Kidney tubule cell (primary cell): ENCODE data around the gene NAT9.
A peak's percentile ranks its signal among the peaks of the same experiment; 100 is the strongest.

Experiments
- DNase-seq: peaks from one replicate; pipeline ENCODE4 v3.0.0-alpha.2; 2018; ENCODE audit warnings: low spot score

Gene NAT9

DNA sequence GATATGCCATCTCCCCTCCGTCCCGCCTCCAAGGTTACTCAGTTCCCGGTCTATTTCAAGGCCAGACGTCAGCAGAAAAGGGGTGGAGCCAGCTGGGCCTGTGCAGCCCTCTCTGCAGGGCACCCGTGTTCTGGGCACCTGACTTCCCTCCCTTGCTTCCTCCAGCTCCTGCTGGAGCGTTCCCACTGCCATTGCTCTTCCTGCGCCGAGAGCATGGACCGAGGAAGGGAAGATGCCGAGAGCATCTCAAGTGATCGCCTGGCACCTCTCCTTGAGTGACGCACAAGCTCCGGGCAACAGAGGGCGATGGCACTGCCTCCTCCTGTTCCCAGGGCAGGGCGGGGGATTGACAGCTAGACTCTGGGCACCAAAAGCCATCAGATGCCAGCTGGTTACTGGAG is 29.4 kb upstream of the NAT9 start:
- DNase-seq, result no peak

DNA sequence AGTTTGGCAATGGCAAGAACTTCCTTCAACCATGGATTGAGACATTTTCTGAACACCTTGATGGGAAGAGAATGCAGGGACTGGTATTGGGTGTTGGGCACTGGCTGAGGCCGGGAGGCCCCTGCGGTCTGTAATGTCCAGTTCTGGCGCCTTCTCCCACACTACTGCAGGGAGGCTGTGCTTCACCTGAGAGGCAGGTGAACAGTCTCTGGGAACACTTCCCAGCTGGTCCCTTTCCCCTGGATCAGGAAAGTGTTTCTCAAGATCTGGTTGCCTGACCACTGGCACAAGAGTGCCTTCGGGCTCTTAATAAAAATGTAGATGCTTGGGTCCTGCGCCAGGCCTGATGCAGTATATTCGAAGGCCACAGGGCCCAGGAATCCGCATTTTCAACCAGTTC is 28.5 kb upstream of the NAT9 start:
- no peak for DNase-seq

GRCh38 chr17:74803971-74804370 is 27.8 kb upstream of the NAT9 start:
- DNase-seq, result no peak

- no peak for DNase-seq
These were observed 27.3 kb upstream of the NAT9 start for GRCh38 chr17:74803388-74803930.

DNA sequence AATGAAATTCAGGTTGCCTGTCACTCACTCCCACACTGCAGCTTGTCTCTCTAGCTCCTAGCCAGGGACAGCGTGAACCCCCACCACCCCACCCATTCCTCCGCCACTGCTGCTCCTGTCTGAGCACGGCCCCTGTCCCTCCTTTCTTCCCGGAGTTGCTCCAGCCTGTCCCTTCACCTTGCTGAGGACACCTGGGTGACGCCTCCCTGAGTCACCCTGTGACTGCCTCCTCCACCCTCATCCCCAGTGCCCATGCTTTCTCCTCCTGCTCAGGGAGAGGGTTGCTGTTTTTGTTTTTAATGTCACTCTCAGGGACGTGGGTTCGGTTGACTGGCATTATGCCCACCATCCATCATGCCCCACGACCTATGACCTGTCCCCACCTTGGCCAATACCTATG is 25.8 kb upstream of the NAT9 start:
- DNase-seq, result no peak

DNA sequence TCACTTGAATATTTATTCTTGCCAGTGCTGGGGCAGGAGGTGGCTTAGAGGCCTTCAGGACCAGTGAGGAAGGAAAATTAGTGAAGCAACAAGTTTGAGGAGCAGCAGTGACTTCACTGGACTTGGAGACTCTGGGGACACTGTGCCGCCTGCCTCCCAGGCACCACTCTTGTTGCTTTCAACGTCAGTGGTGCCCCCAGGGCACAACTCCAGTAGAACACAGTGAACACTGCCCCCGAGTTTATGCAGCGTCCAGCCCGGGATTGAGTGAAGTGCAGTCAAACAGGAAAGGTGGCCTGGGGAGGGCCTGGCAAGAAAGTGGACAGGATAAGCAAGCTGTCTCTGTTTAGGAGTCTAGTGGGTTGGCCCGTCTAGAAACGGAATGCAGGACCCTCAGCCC is 24.4 kb upstream of the NAT9 start:
- no peak for DNase-seq

DNA sequence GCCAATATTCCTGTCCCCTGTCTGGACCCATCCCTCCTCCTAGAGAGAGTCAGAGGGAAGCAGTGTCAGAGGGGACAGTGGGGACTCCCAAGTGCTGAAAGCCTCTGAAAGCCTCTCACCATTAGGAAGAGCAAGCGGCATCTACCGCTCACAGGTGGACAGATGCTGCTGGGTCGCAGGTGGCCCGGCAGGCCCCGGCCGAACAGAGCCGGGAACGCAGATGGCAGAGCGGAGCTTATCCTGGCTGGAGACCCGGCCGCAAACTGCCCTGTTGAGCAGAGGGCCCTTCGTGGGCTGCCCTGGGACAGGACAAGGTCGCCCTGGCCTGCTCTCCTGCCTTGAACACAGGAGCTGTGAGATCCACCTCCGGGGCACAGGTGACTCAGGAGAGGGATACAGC is 23.0 kb upstream of the NAT9 start:
- no peak for DNase-seq

GRCh38 chr17:74798239-74798707 is 22.1 kb upstream of the NAT9 start:
- DNase-seq, result peak; percentile 83

DNA sequence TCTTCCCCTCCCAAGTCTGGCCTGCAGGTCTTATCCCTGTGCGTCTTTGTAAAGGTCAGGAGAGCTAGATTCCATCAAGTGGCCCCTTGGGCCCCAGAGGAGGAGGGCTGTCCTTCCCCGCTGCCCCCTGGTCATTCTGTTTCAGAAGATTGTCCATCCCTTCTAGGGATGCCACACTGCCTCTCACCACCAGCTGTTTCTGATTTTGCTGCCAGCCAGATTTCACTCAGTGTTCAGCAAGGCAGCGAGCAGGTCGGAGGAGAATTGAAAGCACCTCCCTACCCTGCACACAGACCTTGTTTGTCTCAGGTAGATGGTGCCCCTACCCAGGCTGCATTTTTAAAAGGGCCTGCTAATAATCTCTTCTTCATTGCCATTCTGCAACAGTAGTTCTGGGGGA is 21.7 kb upstream of the NAT9 start:
- no peak for DNase-seq

- no peak for DNase-seq
These were observed 20.7 kb upstream of the NAT9 start for GRCh38 chr17:74796866-74797265.

DNA sequence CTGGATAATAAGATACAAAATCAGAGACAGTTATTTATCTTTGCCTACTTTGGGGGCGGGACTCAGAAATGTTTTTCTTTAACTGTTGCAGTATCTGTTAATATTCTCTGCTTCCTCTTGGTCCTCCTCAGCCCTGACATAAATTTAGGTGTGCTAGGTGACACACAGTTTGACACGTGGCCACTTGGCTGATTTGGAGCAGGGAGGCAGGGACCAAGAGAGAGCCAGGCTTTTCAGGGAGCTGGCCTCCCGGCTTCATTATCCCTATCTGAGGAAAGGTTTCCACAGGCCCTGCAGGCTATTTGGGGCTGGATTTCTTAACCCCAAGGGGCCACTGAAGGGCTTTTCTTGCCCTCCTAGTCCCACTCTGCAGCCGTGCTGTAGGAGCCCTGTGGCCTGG is 20.1 kb upstream of the NAT9 start:
- no peak for DNase-seq

DNA sequence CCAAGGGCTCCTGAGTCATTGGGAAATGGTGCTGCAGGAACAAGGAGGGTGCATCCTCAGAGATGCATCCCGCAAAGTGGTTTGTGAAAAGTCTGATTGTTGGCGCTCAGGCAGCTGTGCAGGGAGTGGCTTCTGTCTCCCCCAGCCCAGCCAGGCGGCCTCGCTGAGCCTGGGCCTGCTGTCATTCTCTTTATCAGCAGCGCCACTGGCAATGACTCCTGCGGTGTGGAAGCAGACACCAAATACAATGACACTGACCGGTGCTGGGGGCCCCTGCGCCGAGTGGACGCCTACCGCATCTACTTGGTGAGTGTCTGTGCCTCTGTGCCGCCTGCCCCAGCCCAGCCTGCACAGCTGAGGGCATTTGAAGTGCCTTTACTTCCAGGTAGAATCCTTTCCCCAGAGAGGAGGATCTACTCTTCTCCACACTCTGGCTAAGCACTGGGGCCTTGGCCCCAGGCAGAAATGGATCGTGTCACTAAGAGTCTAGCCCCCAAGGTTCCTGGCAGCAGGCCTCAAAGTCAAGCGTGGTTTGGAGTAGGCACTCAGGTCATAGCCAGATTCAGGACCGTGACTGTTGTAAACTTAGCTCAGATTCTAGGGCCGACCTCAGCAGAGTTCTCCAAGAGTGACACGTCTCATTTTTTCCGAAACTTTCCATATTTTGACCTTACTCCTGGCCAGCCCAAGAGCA is 19.3 kb upstream of the NAT9 start:
- DNase-seq, result no peak

GRCh38 chr17:74792586-74793105 is 16.5 kb upstream of the NAT9 start:
- DNase-seq, result no peak

- no peak for DNase-seq
These were observed 14.3 kb upstream of the NAT9 start for GRCh38 chr17:74790161-74791058.

- no peak for DNase-seq
These were observed 10.4 kb upstream of the NAT9 start for GRCh38 chr17:74786431-74787055.

DNA sequence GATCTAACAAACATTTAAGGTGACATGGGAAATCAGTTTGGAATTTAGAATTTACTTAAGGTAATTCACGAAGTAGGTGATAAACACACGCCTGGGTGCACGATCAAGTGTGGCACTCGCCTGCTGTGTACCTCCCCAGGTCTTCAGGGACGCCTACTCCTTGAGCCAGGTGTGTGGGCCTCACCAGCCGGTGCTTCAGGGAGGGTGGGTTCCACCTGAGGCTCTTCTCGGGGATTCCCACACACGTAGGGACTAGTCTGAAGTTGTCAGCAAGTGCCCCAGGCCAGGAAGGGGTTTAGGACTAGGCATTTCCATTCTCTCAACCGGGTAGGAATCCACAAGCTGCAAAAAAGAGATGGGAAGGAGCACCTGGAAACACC is 9.8 kb upstream of the NAT9 start:
- no peak for DNase-seq

DNA sequence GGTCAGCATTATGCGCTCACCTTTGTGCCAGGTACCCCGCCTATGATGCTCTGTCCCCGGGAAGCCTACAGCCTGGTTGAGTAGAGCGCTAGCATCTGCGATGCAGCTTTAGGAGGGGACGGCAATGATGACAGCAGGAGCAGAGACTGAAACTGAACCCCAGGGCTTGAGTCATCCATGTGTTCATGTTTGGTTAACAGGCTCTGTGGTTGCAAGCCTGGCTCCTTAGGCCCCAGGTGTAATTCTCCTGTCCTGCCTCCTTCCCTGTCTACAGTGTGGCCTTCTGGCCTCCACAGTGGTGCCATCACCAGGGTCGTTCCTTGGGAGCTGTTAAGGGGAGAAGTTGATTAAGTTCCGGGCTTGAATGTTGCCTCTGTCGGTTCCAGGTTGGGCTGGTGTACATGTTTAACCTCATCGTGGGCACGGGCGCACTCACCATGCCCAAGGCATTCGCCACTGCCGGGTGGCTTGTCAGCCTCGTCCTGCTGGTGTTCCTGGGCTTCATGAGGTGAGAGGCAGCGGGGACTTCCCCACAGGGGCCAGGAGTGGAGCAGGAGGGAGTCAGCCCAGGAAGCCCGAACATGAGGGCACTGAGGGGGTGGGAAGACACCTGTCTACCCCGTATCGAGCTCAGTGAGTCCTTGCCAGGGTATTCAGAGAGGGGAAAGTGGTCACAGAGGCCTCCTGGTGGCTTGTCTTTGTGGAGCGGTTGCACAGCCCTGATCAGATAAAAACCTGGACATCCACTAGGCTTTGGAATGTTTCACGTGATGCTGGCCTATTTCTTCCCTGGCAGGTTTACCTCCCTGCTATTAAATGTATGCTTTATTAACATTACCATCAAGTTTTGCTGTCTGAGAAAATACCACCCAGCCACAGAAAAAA is 9.2 kb upstream of the NAT9 start:
- peak; percentile 25 for DNase-seq

- no peak for DNase-seq
These were observed 8.1 kb upstream of the NAT9 start for GRCh38 chr17:74784125-74784810.

DNA sequence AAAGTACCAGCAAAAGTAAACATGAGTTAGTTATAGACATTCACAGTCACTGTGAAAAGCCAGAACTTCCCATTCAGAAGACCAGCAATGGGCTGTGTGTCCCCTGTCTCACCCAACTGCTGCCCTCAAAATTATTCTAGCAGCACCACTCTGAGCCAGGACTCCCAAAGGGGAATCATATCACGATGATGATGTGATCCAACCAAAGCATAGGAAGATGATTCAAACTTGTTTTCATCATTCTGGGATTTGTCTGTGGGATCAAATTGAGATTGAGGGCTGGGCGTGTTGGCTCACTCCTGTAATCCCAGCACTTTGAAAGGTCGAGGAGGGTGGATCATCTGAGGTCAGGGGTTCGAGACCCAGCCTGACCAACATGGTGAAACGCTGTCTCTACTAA is 6.4 kb upstream of the NAT9 start:
- DNase-seq, result no peak

DNA sequence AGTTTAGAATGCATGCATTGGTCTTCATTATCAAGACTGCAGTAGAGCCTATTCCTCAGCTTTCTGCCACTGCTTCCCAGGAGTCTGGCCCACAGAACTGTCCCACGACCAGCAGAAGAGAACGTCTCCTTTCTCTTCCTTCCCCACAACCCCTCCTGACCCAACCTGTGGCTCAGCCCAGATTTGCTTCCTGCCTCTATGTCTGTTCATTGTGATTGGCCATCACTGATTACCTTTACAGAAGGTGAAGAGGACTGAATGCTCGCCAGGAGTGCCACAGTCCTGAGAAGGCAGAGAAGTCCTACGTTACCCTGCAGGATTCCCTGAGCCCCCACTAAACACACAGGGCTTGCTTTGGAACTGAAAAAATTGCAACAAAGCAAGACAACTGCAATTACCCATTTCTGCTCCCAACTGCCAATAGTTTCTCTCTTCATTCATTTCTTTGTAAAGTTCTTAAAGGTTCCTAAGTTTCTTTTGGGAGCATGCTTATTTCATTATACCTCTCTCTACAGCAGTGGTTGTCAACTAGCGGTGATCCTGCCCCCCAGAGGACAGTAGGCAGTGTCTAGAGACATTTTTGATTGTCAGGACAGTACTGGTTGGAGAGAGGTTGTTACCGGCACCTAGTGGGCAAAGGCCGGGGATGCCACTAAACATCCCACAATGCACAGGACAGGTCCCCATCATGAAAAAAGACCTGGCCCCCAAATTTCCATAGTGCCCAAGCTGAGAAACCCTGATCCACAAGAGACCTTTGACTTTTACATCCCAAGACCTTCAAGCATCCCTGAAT is 4.5 kb upstream of the NAT9 start:
- DNase-seq, result peak; percentile 54
